GM12891 (cell line): ENCODE data around the gene RRP7A.

ENCODE experiments used
- POLR2A ChIP-seq: IDR thresholded peaks from 2 replicates; pipeline ENCODE4 v1.6.1; 2011; ENCODE audit warnings: low read depth, low read length, control low read depth
- POLR2AphosphoS5 ChIP-seq: IDR thresholded peaks from 2 replicates; pipeline ENCODE4 v1.6.1; 2011; ENCODE audit warnings: low read depth, low read length, control low read depth

- TF ChIP-seq POLR2AphosphoS5, result no peak
- TF ChIP-seq POLR2A, result no peak
Measured at GRCh38 chr22:42522546-42522945, 3.0 kb upstream of the RRP7A start.
